Measurements from ENCODE around the gene PPFIBP2. TPM values are rescaled to one million over a fixed set of nuclear protein-coding genes. Genes with fewer than 3 reads are reported as not detected.

The PPFIBP2 gene
- total RNA-seq, 2 experiments from 2014 or later, result 102 to 182 TPM

- Histone ChIP-seq H4K20me1 (ENCODE audit: insufficient read depth, low read length) (no peaks in the 10 kb centered on the region), H3K36me3 (ENCODE audit: insufficient read depth, low read length) (no peaks in the 10 kb centered on the region), H3K4me3 (ENCODE audit: low read depth, low read length, poor library complexity, severe bottlenecking) (no peak overlapping the region), H3K4me2 (ENCODE audit: low read length) (no peak overlapping the region), H2AFZ (ENCODE audit: low read length) (no peak overlapping the region), H3K79me2 (ENCODE audit: insufficient read depth, low read depth, low read length) (no peaks in the 10 kb centered on the region), H3K9me2 (ENCODE audit: insufficient read depth, low read length) (no peaks in the 10 kb centered on the region), H3K9me3 (ENCODE audit: low read length) (no peaks in the 10 kb centered on the region), H3K4me1 (ENCODE audit: insufficient read depth, low read length, poor library complexity, severe bottlenecking) (peaks cover 13% of the 10 kb centered on the region), H3K27ac (ENCODE audit: low read depth, low read length, poor library complexity, severe bottlenecking) (no peak overlapping the region)
- ChIA-PET CTCF (ENCODE audit: unreplicated experiment) (no interaction called here), POLR2A (interaction anchor here (0.7 kb wide), 1 partner anchor 401 kb away, joined by 3 read pairs; no protein-coding TSS in a partner anchor)
- no peak for TF ChIP-seq CTCF (conservative IDR thresholded peaks at IDR 0.05; ENCODE audit: low read length)
- no peak for TF ChIP-seq EZH2phosphoT487 (IDR thresholded peaks at IDR 0.05; ENCODE audit: borderline replicate concordance, low read depth, low read length)
- intact Hi-C loops (cut with micrococcal nuclease; ENCODE audit: unreplicated experiment), result no loop called here
- BruUV-seq (replicated peaks), result no TSS peak
- DNase-seq (ENCODE audit: low spot score), result no peak
Observed at GRCh38 chr11:7489376-7489775, 24.4 kb upstream of the PPFIBP2 start.

DNA sequence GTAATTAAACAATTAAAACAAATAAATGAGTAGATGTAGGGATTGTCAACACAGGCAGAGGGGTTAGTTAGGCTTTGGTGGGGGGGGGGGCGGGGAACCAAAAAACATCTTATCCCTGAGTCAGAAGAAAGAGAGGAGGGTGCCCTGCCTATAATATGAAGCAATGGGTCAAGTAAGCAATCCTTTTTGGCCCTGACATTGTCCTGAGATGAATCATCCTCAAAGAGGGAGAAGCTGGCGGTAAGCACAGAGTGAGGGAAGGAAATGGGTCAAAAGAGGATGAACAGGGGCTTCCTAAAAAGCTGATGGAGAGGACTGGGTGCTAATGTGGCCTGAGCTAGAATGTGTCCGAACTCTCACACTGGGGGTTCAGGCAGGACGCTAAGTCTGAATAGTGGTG, 23.7 kb upstream of the PPFIBP2 start:
- CTCF ChIA-PET (ENCODE audit: unreplicated experiment), result interaction anchor here (0.7 kb wide), 1 partner anchor 54 kb away, joined by 3 read pairs; no protein-coding TSS in a partner anchor

More for the DNA sequence above, 23.7 kb upstream of the PPFIBP2 start:
- no peaks in the 10 kb centered on the region for H3K9me2 ChIP-seq (ENCODE audit: insufficient read depth, low read length)
- TF ChIP-seq EZH2phosphoT487 (IDR thresholded peaks at IDR 0.05; ENCODE audit: borderline replicate concordance, low read depth, low read length) (no peak), CTCF (conservative IDR thresholded peaks at IDR 0.05; ENCODE audit: low read length) (no peak)
- intact Hi-C loops (cut with micrococcal nuclease; ENCODE audit: unreplicated experiment), result no loop called here
- no peak overlapping the region for H3K4me3 ChIP-seq (ENCODE audit: low read depth, low read length, poor library complexity, severe bottlenecking)
- DNase-seq (ENCODE audit: low spot score), result no peak
- no peak overlapping the region for H3K4me2 ChIP-seq (ENCODE audit: low read length)
- no peak overlapping the region for H3K27ac ChIP-seq (ENCODE audit: low read depth, low read length, poor library complexity, severe bottlenecking)
- H3K36me3 ChIP-seq (ENCODE audit: insufficient read depth, low read length), result no peaks in the 10 kb centered on the region
- no peaks in the 10 kb centered on the region for H3K9me3 ChIP-seq (ENCODE audit: low read length)
- no peak overlapping the region for H2AFZ ChIP-seq (ENCODE audit: low read length)
- H3K79me2 ChIP-seq (ENCODE audit: insufficient read depth, low read depth, low read length), result no peaks in the 10 kb centered on the region
- POLR2A ChIA-PET, result interaction anchor here (0.7 to 1.0 kb wide), 2 partner anchors 9 to 401 kb away, joined by 3 read pairs; no protein-coding TSS in a partner anchor
- peaks cover 13% of the 10 kb centered on the region for H3K4me1 ChIP-seq (ENCODE audit: insufficient read depth, low read length, poor library complexity, severe bottlenecking)
- H4K20me1 ChIP-seq (ENCODE audit: insufficient read depth, low read length), result no peaks in the 10 kb centered on the region
- no TSS peak for BruUV-seq (replicated peaks)
